ENCODE measurements around the gene NAT16. TPM values are rescaled to one million over a fixed set of nuclear protein-coding genes. Genes with fewer than 3 reads are reported as not detected.

NAT16 gene
- not detected in 2 replicates for total RNA-seq

DNA sequence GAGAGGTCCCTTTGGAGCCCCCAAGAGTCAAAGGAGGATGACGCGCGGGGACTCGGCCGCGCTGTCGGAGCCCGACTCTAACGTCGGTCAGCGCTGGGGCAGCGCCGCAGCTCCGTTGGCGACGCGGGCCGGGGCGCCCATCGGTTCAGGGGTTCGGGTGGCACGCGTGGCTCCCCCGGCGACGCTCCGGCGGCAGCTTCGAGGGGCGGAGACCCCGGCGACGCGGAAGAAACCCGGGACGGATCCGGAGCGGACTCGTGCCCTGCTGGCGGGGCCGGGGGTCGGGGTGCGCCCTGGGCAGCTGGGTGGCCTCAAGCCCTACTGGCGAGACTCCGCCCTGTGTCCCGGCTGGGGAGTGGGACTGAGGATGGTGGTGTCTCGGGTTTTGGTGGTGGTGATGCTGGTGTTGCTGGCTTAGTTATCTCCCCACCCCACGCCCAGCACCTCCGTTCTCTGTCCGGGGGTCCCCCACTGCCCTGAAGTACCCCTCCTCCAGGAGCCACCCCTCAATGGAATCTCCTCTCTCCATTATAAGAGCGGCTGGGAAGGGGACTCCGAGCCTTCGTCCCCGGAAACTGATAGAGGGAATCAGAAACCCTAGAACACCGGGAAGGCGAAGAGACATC lies at the start of gene NAT16:
Gene NAT16 (minus strand): TSS at position 164 of the 626 bp plus-strand sequence. CDS start 5,486 bp downstream, outside the sequence.

DNA sequence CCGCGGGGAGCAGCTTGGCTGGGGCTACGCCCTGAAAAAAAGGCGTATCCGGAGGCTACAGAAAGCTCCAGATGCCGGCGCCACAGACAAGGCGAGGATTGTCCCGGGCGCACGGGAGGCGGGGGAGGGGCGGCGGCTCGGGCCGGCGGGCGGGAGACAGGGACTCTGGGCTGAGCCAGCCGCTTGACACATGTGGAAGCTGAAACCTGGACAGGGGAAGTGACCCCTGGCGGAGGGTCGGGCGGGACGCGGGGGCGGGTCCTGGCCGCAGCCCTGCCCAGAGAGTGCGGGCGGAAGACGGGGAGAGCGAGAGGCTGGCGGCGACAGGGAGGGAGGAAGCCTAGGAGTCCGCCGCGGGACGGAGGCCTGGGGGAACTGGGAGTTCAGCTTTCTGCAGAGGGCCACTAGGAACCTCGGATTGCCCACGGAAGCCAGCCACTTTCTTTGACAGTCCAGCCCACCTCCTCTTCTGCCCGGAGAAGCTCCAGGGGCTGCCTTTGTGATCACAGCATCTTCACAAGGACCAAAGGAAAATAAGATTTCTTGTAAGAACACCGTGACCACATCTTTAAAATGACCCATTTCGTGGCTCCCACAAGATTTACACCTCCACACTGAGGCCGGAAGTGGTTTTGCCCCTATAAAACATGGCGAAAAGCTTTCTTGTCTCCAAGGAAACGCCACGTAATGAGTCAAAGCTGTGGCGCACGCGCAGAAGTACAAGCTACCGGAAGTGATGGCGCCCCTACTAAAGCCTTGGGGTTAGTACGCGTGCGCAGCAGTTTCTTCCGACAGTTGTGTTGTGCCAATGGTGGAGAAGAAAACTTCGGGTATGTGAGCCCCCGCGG lies 37.5 kb upstream of the NAT16 start, which contains the start of the genes PLOD3 and ZNHIT1:
Gene PLOD3 (minus strand): TSS at position 194 of the 848 bp plus-strand sequence. CDS start 307 bp downstream, outside the sequence.
Gene ZNHIT1 (plus strand): TSS at position 778 of the 848 bp plus-strand sequence. CDS start 31 bp downstream, at position 809.

DNA sequence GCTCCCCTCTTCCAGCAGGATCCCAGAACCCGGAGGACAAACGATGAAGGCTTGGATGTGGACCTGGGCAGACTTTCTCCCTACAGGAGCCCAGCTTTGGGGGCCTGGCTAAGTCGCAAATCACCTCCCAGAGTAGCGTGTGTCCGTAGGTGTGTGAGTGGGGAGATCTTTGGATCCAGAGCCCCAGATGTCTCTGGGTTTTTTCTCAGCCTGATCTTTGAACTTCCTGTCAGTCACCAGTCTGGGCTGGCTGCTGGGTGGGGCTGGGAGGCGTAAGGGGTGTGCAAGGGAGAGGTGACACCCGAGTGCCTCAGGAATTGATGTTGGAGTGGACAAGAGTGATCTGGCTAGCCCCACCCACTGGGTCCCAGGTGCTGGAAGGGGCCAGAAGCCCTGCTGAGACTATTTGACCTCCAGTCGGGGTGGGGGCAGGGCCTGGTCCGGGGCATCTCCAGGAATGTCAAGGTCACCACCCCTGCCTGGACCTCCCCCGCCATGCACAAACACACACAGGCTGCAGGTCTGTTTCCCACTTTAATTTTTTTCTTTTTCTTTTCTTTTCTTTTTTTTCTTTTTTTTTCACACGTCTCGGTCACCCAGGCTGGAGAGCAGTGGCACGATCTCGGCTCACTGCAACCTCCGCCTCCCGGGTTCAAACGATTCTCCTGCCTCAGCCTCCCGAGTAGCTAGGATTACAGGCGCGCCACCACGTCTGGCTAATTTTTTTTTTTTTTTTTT lies 20.9 kb upstream of the NAT16 start, which contains the start of gene MOGAT3:
Gene MOGAT3 (minus strand): TSS at position 175 of the 738 bp plus-strand sequence. CDS start 182 bp downstream, outside the sequence.

DNA sequence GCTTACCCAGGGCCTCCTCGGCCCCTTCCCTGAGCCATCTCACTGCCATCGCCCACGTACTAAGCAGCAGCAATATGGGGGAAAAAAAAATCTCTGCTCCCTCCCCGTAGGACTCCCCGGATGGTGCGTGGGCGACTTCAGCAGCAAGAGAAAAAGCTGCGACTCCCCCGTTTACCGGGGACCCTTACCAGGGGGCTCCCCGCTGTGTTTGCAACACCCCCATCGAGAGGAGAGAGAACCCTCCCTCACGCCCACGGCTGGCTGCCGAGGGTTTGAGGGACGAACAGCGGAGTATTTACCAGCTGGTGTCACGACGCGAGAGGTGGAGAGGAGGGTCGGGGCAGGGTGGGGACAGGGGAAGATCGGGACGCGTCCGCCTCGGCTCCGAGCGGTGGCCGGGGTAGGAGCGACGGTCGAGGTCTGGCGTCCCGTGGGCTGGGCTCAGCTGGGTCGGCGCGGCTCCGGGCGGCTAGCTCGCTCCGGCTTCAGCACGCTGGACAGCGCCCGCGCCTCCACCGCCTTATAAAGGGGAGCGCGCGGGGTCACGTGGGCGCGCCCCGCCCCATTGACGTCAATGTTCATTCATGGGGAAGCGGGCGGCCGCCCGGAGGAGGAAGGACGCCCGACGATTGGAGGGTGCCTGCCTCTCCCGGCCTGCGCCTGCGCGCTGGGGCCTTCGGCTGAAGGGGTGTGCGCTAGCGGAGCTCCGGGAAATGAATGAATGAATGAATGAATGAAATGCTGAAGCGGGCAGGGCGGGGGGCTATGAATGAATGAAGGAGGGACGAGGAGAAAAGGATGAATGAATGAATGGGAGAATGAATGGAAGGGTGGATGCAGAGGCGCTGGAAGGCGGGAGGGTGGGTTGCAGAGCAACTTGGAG lies 14.8 kb downstream of the NAT16 start, which contains the start of gene VGF:
Gene VGF (minus strand): TSS at position 495 of the 883 bp plus-strand sequence. CDS start 726 bp downstream, outside the sequence.

DNA sequence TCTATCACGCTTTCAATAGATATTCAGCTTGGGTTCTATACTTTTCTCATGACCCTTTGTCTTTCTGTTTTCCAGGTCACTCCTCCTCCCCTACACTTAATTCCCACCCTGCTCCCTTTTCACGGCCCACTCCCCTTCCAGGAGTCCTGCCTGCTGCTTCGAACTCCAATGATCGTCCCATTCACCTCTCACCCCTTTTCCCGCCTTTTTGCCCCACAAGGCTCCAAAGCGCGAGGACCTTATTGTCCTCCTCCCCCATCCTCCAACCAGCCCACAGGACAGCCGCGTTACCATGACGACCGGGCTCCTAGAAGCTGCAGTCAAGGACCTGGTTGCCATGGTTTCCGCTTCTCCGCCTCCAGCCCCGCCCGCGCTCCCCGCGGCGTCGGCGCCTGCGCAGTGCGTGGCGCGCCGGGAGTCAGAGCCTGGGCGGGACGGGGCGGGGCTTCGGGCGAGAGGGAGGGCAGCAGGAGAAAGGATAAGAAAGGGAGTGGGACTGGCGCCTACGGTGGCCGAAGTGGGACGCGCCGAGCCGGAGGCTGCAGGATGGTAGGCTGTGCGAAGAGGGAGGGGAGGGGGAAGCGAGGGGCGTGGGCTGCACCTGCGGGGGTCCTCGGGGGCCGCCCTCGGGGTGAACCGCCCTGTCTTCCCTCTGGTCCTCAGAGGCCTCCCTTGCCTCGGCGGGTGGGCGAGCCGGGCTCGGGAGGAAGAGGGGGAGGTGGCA lies 26.0 kb downstream of the NAT16 start, which contains the start of gene AP1S1:
Gene AP1S1 (plus strand): TSS at position 508 of the 724 bp plus-strand sequence. CDS start 39 bp downstream, at position 547.

DNA sequence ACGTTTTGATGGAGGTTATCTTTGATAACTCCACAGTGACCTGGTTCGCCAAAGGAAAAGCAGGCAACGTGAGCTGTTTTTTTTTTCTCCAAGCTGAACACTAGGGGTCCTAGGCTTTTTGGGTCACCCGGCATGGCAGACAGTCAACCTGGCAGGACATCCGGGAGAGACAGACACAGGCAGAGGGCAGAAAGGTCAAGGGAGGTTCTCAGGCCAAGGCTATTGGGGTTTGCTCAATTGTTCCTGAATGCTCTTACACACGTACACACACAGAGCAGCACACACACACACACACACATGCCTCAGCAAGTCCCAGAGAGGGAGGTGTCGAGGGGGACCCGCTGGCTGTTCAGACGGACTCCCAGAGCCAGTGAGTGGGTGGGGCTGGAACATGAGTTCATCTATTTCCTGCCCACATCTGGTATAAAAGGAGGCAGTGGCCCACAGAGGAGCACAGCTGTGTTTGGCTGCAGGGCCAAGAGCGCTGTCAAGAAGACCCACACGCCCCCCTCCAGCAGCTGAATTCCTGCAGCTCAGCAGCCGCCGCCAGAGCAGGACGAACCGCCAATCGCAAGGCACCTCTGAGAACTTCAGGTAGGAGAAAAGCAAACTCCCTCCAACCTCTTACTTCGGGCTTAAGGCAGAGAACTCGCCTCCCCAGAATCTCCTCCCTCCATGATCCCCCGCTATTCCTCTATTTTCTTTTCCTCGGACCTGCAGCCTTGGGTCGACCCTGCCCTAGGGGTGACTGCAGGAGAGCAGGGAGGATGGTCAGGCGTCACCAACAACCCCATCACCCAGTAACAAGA lies 53.2 kb downstream of the NAT16 start, which contains the start of gene SERPINE1:
Gene SERPINE1 (plus strand): TSS at position 454 of the 809 bp plus-strand sequence. CDS start 1,290 bp downstream, outside the sequence.

Other genes with a start within 250 kb of the NAT16 start
- not detected in 2 replicates for gene MUC3A, start 230.8 kb downstream of the NAT16 start, total RNA-seq
- gene MUC12, start 210.7 kb downstream of the NAT16 start, total RNA-seq: 3.0 TPM in 1 of 2 replicates, not detected in the other
- not detected in 2 replicates for gene MUC17, start 160.2 kb downstream of the NAT16 start, total RNA-seq
- gene TRIM56, start 94.8 kb downstream of the NAT16 start, total RNA-seq: 9.2 and 20.6 TPM in 2 replicates
- 85.0 and 3,652 TPM in 2 replicates for gene SERPINE1, start 53.2 kb downstream of the NAT16 start, total RNA-seq
- 115 and 137 TPM in 2 replicates for gene AP1S1, start 25.8 kb downstream of the NAT16 start, total RNA-seq
- 0.40 and 0.91 TPM in 2 replicates for gene VGF, start 14.7 kb downstream of the NAT16 start, total RNA-seq
- gene MOGAT3, start 20.7 kb upstream of the NAT16 start, total RNA-seq: not detected in 2 replicates
- gene PLOD3, start 37.3 kb upstream of the NAT16 start, total RNA-seq: 61.8 and 126 TPM in 2 replicates
- gene ZNHIT1, start 37.9 kb upstream of the NAT16 start, total RNA-seq: 135 and 154 TPM in 2 replicates
- gene CLDN15, start 57.5 kb upstream of the NAT16 start, total RNA-seq: 1.3 and 10.6 TPM in 2 replicates
- 196 and 258 TPM in 2 replicates for gene FIS1, start 64.8 kb upstream of the NAT16 start, total RNA-seq
- 19.1 and 24.6 TPM in 2 replicates for gene IFT22, start 141.5 kb upstream of the NAT16 start, total RNA-seq
- 1.4 TPM in 1 of 2 replicates, not detected in the other for gene COL26A1, start 182.6 kb upstream of the NAT16 start, total RNA-seq